ENCODE measurements around the gene ARHGAP15. TPM values are rescaled to one million over a fixed set of nuclear protein-coding genes. Genes with fewer than 3 reads are reported as not detected.

The ARHGAP15 gene
- total RNA-seq, 1 experiment from 2014 or later: 0.41 TPM

DNA sequence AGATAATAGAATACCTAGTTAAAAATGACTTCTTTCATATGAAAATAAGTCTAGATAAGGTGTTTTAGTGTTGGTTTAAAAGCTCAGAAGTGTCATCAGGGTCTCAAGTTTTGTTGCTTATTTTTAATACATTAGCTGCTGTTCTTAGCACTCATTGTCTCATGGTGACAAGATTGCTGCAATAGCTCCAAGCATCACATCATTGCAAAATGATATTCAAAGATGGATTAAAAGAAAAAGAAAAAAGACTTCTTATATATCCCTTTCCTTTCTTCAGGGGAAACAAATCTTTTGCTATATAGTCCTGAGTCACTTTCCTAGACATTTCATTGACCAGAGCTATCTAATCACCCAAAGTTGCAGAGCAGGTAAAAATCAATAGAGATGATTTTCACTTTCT is 386.1 kb downstream of the ARHGAP15 start:
- ChIA-PET CTCF (no interaction called here), POLR2A (no interaction called here)
- Histone ChIP-seq H3K4me1 (ENCODE audit: control insufficient read depth, insufficient read depth, low read length) (no peaks in the 10 kb centered on the region), H3K36me3 (ENCODE audit: control insufficient read depth, insufficient read depth, low read length) (no peaks in the 10 kb centered on the region), H3K4me3 (ENCODE audit: low read depth in 2 of 2, low read length in 2 of 2) (no peak overlapping the region), H3K27me3 (ENCODE audit: control insufficient read depth, insufficient read depth, low read length) (no peaks in the 10 kb centered on the region), H3K27ac (ENCODE audit: low read length) (no peak overlapping the region), H3K9me3 (ENCODE audit: control insufficient read depth, insufficient read depth, low read depth, low read length) (no peaks in the 10 kb centered on the region)
- intact Hi-C loops (cut with micrococcal nuclease; ENCODE audit: unreplicated experiment) (no loop called here), in situ Hi-C loops (cut with HindIII; ENCODE audit: low pct_unique_long_range_greater_than_20kb, low sequenced_read_pairs) (no loop called here)
- ATAC-seq (no peak), DNase-seq (ENCODE audit: low read depth, low spot score) (no peak)
- no TSS peak for BruUV-seq (replicated peaks)
- no peak for TF ChIP-seq SIN3A (IDR thresholded peaks at IDR 0.05; ENCODE audit: borderline replicate concordance, insufficient read depth, low read depth, low read length)
- TF ChIP-seq, protein P1, sequence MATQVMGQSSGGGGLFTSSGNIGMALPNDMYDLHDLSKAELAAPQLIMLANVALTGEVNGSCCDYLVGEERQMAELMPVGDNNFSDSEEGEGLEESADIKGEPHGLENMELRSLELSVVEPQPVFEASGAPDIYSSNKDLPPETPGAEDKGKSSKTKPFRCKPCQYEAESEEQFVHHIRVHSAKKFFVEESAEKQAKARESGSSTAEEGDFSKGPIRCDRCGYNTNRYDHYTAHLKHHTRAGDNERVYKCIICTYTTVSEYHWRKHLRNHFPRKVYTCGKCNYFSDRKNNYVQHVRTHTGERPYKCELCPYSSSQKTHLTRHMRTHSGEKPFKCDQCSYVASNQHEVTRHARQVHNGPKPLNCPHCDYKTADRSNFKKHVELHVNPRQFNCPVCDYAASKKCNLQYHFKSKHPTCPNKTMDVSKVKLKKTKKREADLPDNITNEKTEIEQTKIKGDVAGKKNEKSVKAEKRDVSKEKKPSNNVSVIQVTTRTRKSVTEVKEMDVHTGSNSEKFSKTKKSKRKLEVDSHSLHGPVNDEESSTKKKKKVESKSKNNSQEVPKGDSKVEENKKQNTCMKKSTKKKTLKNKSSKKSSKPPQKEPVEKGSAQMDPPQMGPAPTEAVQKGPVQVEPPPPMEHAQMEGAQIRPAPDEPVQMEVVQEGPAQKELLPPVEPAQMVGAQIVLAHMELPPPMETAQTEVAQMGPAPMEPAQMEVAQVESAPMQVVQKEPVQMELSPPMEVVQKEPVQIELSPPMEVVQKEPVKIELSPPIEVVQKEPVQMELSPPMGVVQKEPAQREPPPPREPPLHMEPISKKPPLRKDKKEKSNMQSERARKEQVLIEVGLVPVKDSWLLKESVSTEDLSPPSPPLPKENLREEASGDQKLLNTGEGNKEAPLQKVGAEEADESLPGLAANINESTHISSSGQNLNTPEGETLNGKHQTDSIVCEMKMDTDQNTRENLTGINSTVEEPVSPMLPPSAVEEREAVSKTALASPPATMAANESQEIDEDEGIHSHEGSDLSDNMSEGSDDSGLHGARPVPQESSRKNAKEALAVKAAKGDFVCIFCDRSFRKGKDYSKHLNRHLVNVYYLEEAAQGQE (IDR thresholded peaks at IDR 0.05; ENCODE audit: insufficient read depth in 1 of 2, low read depth in 2 of 2, low read length in 1 of 2): no peak
- TF ChIP-seq, protein P2, sequence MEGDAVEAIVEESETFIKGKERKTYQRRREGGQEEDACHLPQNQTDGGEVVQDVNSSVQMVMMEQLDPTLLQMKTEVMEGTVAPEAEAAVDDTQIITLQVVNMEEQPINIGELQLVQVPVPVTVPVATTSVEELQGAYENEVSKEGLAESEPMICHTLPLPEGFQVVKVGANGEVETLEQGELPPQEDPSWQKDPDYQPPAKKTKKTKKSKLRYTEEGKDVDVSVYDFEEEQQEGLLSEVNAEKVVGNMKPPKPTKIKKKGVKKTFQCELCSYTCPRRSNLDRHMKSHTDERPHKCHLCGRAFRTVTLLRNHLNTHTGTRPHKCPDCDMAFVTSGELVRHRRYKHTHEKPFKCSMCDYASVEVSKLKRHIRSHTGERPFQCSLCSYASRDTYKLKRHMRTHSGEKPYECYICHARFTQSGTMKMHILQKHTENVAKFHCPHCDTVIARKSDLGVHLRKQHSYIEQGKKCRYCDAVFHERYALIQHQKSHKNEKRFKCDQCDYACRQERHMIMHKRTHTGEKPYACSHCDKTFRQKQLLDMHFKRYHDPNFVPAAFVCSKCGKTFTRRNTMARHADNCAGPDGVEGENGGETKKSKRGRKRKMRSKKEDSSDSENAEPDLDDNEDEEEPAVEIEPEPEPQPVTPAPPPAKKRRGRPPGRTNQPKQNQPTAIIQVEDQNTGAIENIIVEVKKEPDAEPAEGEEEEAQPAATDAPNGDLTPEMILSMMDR (IDR thresholded peaks at IDR 0.05): no peak
- no peak for TF ChIP-seq POLR2AphosphoS5 (IDR thresholded peaks at IDR 0.05; ENCODE audit: low read depth, low read length)
- no peak for TF ChIP-seq TCF7L2 (IDR thresholded peaks at IDR 0.05; ENCODE audit: low read depth, low read length)

DNA sequence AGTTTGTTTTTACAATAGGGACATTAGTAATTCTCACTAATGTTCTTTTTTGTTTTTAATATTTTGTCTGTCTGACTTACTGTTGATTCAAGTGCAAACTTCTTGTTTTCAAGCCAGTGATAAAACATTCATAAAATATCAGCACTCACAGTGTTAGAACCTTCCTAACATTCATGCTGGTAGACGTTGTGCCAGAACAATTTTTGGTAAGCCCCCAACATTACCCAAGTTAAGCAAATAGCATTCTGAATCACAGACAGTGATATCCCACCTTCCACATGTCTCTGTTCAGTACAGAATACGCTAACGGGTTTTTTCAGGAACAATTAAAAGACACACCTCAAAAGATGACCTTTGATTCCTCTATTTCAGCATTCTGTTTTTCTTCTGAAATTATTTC is 390.3 kb downstream of the ARHGAP15 start:
- H3K4me3 ChIP-seq (ENCODE audit: low read depth in 2 of 2, low read length in 2 of 2): no peak overlapping the region
- H3K4me1 ChIP-seq (ENCODE audit: control insufficient read depth, insufficient read depth, low read length): no peaks in the 10 kb centered on the region
- in situ Hi-C loops (cut with HindIII; ENCODE audit: low pct_unique_long_range_greater_than_20kb, low sequenced_read_pairs) (no loop called here), intact Hi-C loops (cut with micrococcal nuclease; ENCODE audit: unreplicated experiment) (no loop called here)
- H3K36me3 ChIP-seq (ENCODE audit: control insufficient read depth, insufficient read depth, low read length): no peaks in the 10 kb centered on the region
- TF ChIP-seq, protein P2 (IDR thresholded peaks at IDR 0.05): no peak
- no peak for DNase-seq (ENCODE audit: low read depth, low spot score)
- ATAC-seq: no peak
- no peaks in the 10 kb centered on the region for H3K9me3 ChIP-seq (ENCODE audit: control insufficient read depth, insufficient read depth, low read depth, low read length)
- H3K27me3 ChIP-seq (ENCODE audit: control insufficient read depth, insufficient read depth, low read length): no peaks in the 10 kb centered on the region
- CTCF ChIA-PET: no interaction called here
- POLR2A ChIA-PET: no interaction called here
- BruUV-seq (replicated peaks): no TSS peak
- no peak overlapping the region for H3K27ac ChIP-seq (ENCODE audit: low read length)

DNA sequence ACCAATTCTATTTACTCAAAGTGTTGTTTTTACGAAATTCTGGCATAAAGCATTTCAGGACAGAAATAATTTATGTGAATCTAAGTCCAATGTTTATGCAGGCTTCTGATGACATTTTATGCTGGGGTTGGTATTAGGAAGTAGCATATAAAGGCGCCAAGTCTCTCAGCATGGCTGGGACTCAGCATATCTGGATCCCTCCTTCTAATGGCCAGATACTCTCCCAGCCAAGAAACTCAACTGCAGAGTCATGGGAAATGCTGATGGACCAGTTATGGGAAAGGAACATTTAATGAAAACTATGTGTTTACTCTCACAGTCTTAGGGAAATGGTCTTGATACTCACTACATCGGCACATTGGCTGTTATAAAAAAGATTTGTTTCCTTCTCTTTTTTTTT is 392.2 kb downstream of the ARHGAP15 start:
- TF ChIP-seq TCF7L2 (IDR thresholded peaks at IDR 0.05; ENCODE audit: low read depth, low read length): no peak
- no peak overlapping the region for H3K4me3 ChIP-seq (ENCODE audit: low read depth in 2 of 2, low read length in 2 of 2)
- in situ Hi-C loops (cut with HindIII; ENCODE audit: low pct_unique_long_range_greater_than_20kb, low sequenced_read_pairs): no loop called here
- no peaks in the 10 kb centered on the region for H3K36me3 ChIP-seq (ENCODE audit: control insufficient read depth, insufficient read depth, low read length)
- H3K4me1 ChIP-seq (ENCODE audit: control insufficient read depth, insufficient read depth, low read length): no peaks in the 10 kb centered on the region
- no peaks in the 10 kb centered on the region for H3K27me3 ChIP-seq (ENCODE audit: control insufficient read depth, insufficient read depth, low read length)
- H3K9me3 ChIP-seq (ENCODE audit: control insufficient read depth, insufficient read depth, low read depth, low read length): no peaks in the 10 kb centered on the region
- ChIA-PET POLR2A (no interaction called here), CTCF (no interaction called here)
- BruUV-seq (replicated peaks): no TSS peak
- no peak overlapping the region for H3K27ac ChIP-seq (ENCODE audit: low read length)
- intact Hi-C loops (cut with micrococcal nuclease; ENCODE audit: unreplicated experiment): no loop called here
- DNase-seq (ENCODE audit: low read depth, low spot score) (no peak), ATAC-seq (no peak)
